ENCODE results near the gene KIF6. TPM values are rescaled to one million over a fixed set of nuclear protein-coding genes. Genes with fewer than 3 reads are reported as not detected.

The KIF6 gene
- total RNA-seq, 1 donor from 2014 or later, result not detected

- FAIRE-seq (no peak), DNase-seq (ENCODE audit: low read depth) (no peak)
- H3K4me3 ChIP-seq (ENCODE audit: low read depth, low read length), result no peak overlapping the region
- TF ChIP-seq CTCF (IDR thresholded peaks at IDR 0.05; ENCODE audit: insufficient read depth, low read length, severe bottlenecking), result no peak
- no peaks in the 10 kb centered on the region for H3K36me3 ChIP-seq (ENCODE audit: control insufficient read depth, insufficient read depth, low read length)
- no peaks in the 10 kb centered on the region for H3K27me3 ChIP-seq (ENCODE audit: control insufficient read depth, insufficient read depth, low read length)
Observed at GRCh38 chr6:39347206-39347605, 378.0 kb downstream of the KIF6 start.

- no peaks in the 10 kb centered on the region for H3K27me3 ChIP-seq (ENCODE audit: control insufficient read depth, insufficient read depth, low read length)
- DNase-seq (ENCODE audit: low read depth) (no peak), FAIRE-seq (no peak)
- no peak overlapping the region for H3K4me3 ChIP-seq (ENCODE audit: low read depth, low read length)
- H3K36me3 ChIP-seq (ENCODE audit: control insufficient read depth, insufficient read depth, low read length), result no peaks in the 10 kb centered on the region
- no peak for TF ChIP-seq CTCF (IDR thresholded peaks at IDR 0.05; ENCODE audit: insufficient read depth, low read length, severe bottlenecking)
Observed at GRCh38 chr6:39344821-39345280, 380.4 kb downstream of the KIF6 start.

GRCh38 chr6:39343396-39343870, 381.8 kb downstream of the KIF6 start:
- H3K4me3 ChIP-seq (ENCODE audit: low read depth, low read length), result no peak overlapping the region
- H3K36me3 ChIP-seq (ENCODE audit: control insufficient read depth, insufficient read depth, low read length), result no peaks in the 10 kb centered on the region
- TF ChIP-seq CTCF (IDR thresholded peaks at IDR 0.05; ENCODE audit: insufficient read depth, low read length, severe bottlenecking), result no peak
- FAIRE-seq (no peak), DNase-seq (ENCODE audit: low read depth) (no peak)
- no peaks in the 10 kb centered on the region for H3K27me3 ChIP-seq (ENCODE audit: control insufficient read depth, insufficient read depth, low read length)

GRCh38 chr6:39342692-39343395, 382.4 kb downstream of the KIF6 start:
- no peaks in the 10 kb centered on the region for H3K27me3 ChIP-seq (ENCODE audit: control insufficient read depth, insufficient read depth, low read length)
- H3K4me3 ChIP-seq (ENCODE audit: low read depth, low read length), result no peak overlapping the region
- no peak for FAIRE-seq
- DNase-seq (ENCODE audit: low read depth), result no peak
- TF ChIP-seq CTCF (IDR thresholded peaks at IDR 0.05; ENCODE audit: insufficient read depth, low read length, severe bottlenecking), result no peak
- no peaks in the 10 kb centered on the region for H3K36me3 ChIP-seq (ENCODE audit: control insufficient read depth, insufficient read depth, low read length)

- FAIRE-seq (no peak), DNase-seq (ENCODE audit: low read depth) (no peak)
- H3K27me3 ChIP-seq (ENCODE audit: control insufficient read depth, insufficient read depth, low read length), result no peaks in the 10 kb centered on the region
- no peak overlapping the region for H3K4me3 ChIP-seq (ENCODE audit: low read depth, low read length)
- H3K36me3 ChIP-seq (ENCODE audit: control insufficient read depth, insufficient read depth, low read length), result no peaks in the 10 kb centered on the region
- TF ChIP-seq CTCF (IDR thresholded peaks at IDR 0.05; ENCODE audit: insufficient read depth, low read length, severe bottlenecking), result no peak
Observed at GRCh38 chr6:39341937-39342336, 383.3 kb downstream of the KIF6 start.

- FAIRE-seq (no peak), DNase-seq (ENCODE audit: low read depth) (no peak)
- no peak for TF ChIP-seq CTCF (IDR thresholded peaks at IDR 0.05; ENCODE audit: insufficient read depth, low read length, severe bottlenecking)
- Histone ChIP-seq H3K4me3 (ENCODE audit: low read depth, low read length) (no peak overlapping the region), H3K36me3 (ENCODE audit: control insufficient read depth, insufficient read depth, low read length) (no peaks in the 10 kb centered on the region), H3K27me3 (ENCODE audit: control insufficient read depth, insufficient read depth, low read length) (no peaks in the 10 kb centered on the region)
Observed at GRCh38 chr6:39341352-39341751, 383.9 kb downstream of the KIF6 start.

Data from bronchial epithelial cell (primary cell).